K562 (cell line): Measurements from ENCODE around the gene ALDH5A1. TPM values are rescaled to one million over a fixed set of nuclear protein-coding genes. Genes with fewer than 3 reads are reported as not detected.
A peak's percentile ranks its signal among the peaks of the same experiment; 100 is the strongest.

ENCODE experiments used
- ATAC-seq: fragments of 200-7000 bp; cut with Tn5 transposase; 3 replicates; pipeline ENCODE4 v1.9.1; 2020; ENCODE audit warnings: moderate library complexity
- BruUV-seq: library from RNA; stranded (reverse); fragments of 400-500 nt; replicated peaks from 2 replicates; lab custom pipeline; 2021; lab: Mats Ljungman, UMichigan
- CTCF ChIA-PET: fragments of 300-600 bp; formaldehyde crosslinking; extraction: SDS; loops from one replicate; lab custom pipeline; 2021; ENCODE audit warnings: low intra/inter-chr PET ratio; lab: Yijun Ruan, JAX
- POLR2A ChIA-PET: fragments of 300-600, 350-650 bp; sonication (Branson Sonifier 250); formaldehyde crosslinking; extraction: SDS; loops from one replicate; lab custom pipeline; 2021; ENCODE audit warnings: antibody characterized with exemption, inconsistent platforms; lab: Yijun Ruan, JAX
- DNase-seq, 4 experiments: peaks; one replicate each; pipeline versions ENCODE4 v3.0.0 to v3.0.0-alpha.2; 2011 to 2018; ENCODE audit warnings: low spot score in 3 of 4, mixed read lengths in 3 of 4; ENCODE audit errors: extremely low read depth in 1 of 4
- FAIRE-seq: peaks from 2 replicates; lab custom pipeline; 2011; peaks lifted over from hg19 to GRCh38; lab: Jason Lieb, UNC
- H2AFZ ChIP-seq: 2 replicates; pipeline ENCODE4 v1.6.0; 2011; ENCODE audit warnings: low read depth, low read length, control low read depth, inconsistent platforms
- H3K27ac ChIP-seq: fragments of 200-600 bp; 3 replicates; pipeline ENCODE4 v1.8.0; 2011; ENCODE audit warnings: low read depth, mild to moderate bottlenecking, control low read depth, inconsistent platforms, low read length, moderate library complexity, mixed read lengths; ENCODE audit errors: extremely low read depth
- H3K27me3 ChIP-seq, 2 experiments: fragments of 300-600 bp in 1 of 2; 2 replicates in 1 of 2; 3 replicates in 1 of 2; pipeline versions ENCODE4 v1.6.0 to v1.8.0; 2011; ENCODE audit warnings: inconsistent platforms in 2 of 2, low read length in 2 of 2, mild to moderate bottlenecking in 1 of 2, mixed read lengths in 1 of 2, moderate library complexity in 1 of 2; ENCODE audit not compliant: control insufficient read depth in 2 of 2, insufficient read depth in 2 of 2
- H3K36me3 ChIP-seq: fragments of 300-600 bp; 3 replicates; pipeline ENCODE4 v1.8.0; 2011; ENCODE audit warnings: mild to moderate bottlenecking, low read length, inconsistent platforms; ENCODE audit not compliant: control insufficient read depth, insufficient read depth
- H3K4me1 ChIP-seq, 2 experiments: fragments of 200-600 bp in 1 of 2; replicated peaks in 1 of 2; 2 replicates in 1 of 2; 3 replicates in 1 of 2; pipeline versions ENCODE4 v1.5.1 to v1.8.0; 2011; ENCODE audit warnings: inconsistent platforms in 2 of 2, low read length in 2 of 2, mild to moderate bottlenecking in 1 of 2, mixed read lengths in 1 of 2, moderate library complexity in 1 of 2; ENCODE audit not compliant: control insufficient read depth in 2 of 2, insufficient read depth in 2 of 2
- H3K4me2 ChIP-seq: 2 replicates; pipeline ENCODE4 v1.6.1; 2011; ENCODE audit warnings: low read length, control low read depth, inconsistent platforms, mixed read lengths; ENCODE audit not compliant: insufficient read depth
- H3K4me3 ChIP-seq: fragments of 200-600 bp; sonication (generic), shearing (Covaris generic); 2 replicates; pipeline ENCODE4 v1.5.1; 2016; ENCODE audit warnings: control low read depth, inconsistent platforms
- H3K79me2 ChIP-seq: fragments of 200-600 bp; 3 replicates; pipeline ENCODE4 v1.8.0; 2011; ENCODE audit warnings: low read length, inconsistent platforms; ENCODE audit not compliant: control insufficient read depth, insufficient read depth
- H3K9ac ChIP-seq, 2 experiments: 2 replicates each; pipeline versions ENCODE4 v1.6.0 to v1.6.1; 2011; ENCODE audit warnings: low read depth in 2 of 2, low read length in 2 of 2, control low read depth in 1 of 2, inconsistent platforms in 1 of 2, mild to moderate bottlenecking in 1 of 2, mixed read lengths in 1 of 2; ENCODE audit not compliant: insufficient read depth in 1 of 2
- H3K9me1 ChIP-seq: one replicate; pipeline ENCODE4 v1.6.0; 2011; ENCODE audit warnings: inconsistent platforms, mild to moderate bottlenecking, low read length, moderate library complexity; ENCODE audit not compliant: control insufficient read depth, insufficient read depth
- H3K9me3 ChIP-seq: replicated peaks from 2 replicates; pipeline ENCODE4 v1.5.1; 2011; ENCODE audit warnings: low read depth, low read length, inconsistent platforms; ENCODE audit not compliant: control insufficient read depth, insufficient read depth
- H4K20me1 ChIP-seq: replicated peaks from 2 replicates; pipeline ENCODE4 v1.6.1; 2011; ENCODE audit warnings: low read length, inconsistent platforms, mixed read lengths; ENCODE audit not compliant: control insufficient read depth, insufficient read depth
- CEBPB ChIP-seq: fragments of 450-650 bp; IDR thresholded peaks from 2 replicates; pipeline ENCODE4 v1.6.1; 2016; ENCODE audit warnings: missing genetic modification characterization, missing compliant biosample characterization
- ETV1 ChIP-seq: fragments of 450-650 bp; conservative IDR thresholded peaks from 2 replicates; pipeline ENCODE4 v1.6.1; 2016; ENCODE audit warnings: missing genetic modification characterization, control low read depth, low read depth, missing compliant biosample characterization
- USF1 ChIP-seq: sonication (generic); formaldehyde crosslinking; IDR thresholded peaks from 2 replicates; pipeline ENCODE4 v1.9.0; 2022; ENCODE audit warnings: mild to moderate bottlenecking, missing genetic modification reagents
- YY1 ChIP-seq, 3 experiments: IDR thresholded peaks; 2 replicates each; pipeline ENCODE4 v1.6.1; 2011; ENCODE audit warnings: low read length in 2 of 3, mild to moderate bottlenecking in 2 of 3, moderate library complexity in 2 of 3, borderline replicate concordance in 1 of 3, control low read depth in 1 of 3, low read depth in 1 of 3; ENCODE audit not compliant: insufficient read depth in 3 of 3, insufficient replicate concordance in 2 of 3, control insufficient read depth in 1 of 3, insufficient read length in 1 of 3; ENCODE audit errors: extremely low read depth in 1 of 3
- WGBS: fragments of 100-300 bp; shearing (Covaris generic); methylation state at CpG from one replicate; pipeline ENCODE4 v1.1.6; 2016; ENCODE audit warnings: low coverage, mixed read lengths; ENCODE audit not compliant: insufficient coverage; ENCODE audit errors: missing lambda C conversion rate; 5-methylcytosine and 5-hydroxymethylcytosine counted together
- in situ Hi-C: fragments of 300-500 bp; cut with MboI; formaldehyde crosslinking; loops from 4 replicates; pipeline ENCODE4 v1.15.0; 2018; ENCODE audit warnings: inconsistent platforms, mixed read lengths
- intact Hi-C: fragments of 100-400 bp; cut with micrococcal nuclease; formaldehyde crosslinking; loops from 2 replicates; pipeline ENCODE4 v1.14.2; 2022
- polyA plus RNA-seq, 8 experiments: library from polyadenylated mRNA; depleted of rRNA in 4 of 8; stranded (reverse) in 5 of 8; unstranded in 3 of 8; fragments of >200 nt; fragmentation: Nextera tagmentation in 2 of 8; fragmentation: Illumina TruSeq in 1 of 8; extraction: Ambion mirVana in 2 of 8; extraction: Trizol in 1 of 8; gene quantifications; 2 replicates each; pipeline versions ENCODE4 v1.2.1 to v1.2.3, GENCODE V29; 2011 to 2014; ENCODE audit warnings: inconsistent platforms in 1 of 8, missing spikeins in 1 of 8
- total RNA-seq, 7 experiments: library from RNA; depleted of rRNA in 6 of 7; stranded (reverse); fragments of >200 nt in 6 of 7; fragmentation: Illumina TruSeq in 2 of 7; extraction: Trizol in 2 of 7; gene quantifications; 2 replicates each; pipeline versions ENCODE4 v1.2.1 to v1.2.3, GENCODE V29; 2011 to 2021; ENCODE audit warnings: low replicate concordance in 1 of 7

ALDH5A1 gene
- total and polyA plus RNA-seq, 9 of the 15 experiments (the other 6 are each of a cell fraction or from before 2014, with no cell fraction given), result 2.2 to 19.7 (median 9.5) TPM

GRCh38 chr6:24489881-24490280 lies 4.9 kb upstream of the ALDH5A1 start:
- intact Hi-C loops, result no loop called here
- peaks cover 12 to 16% of the 10 kb centered on the region in 2 experiments; a peak in 4 of 5 replicates for H3K4me1 ChIP-seq
- no peak for DNase-seq
- in situ Hi-C loops, result no loop called here
- no peaks in the 10 kb centered on the region; a peak in 1 of 5 replicates for H3K27me3 ChIP-seq
- 46% methylated on average over 2 of the region's 2 CpGs for WGBS
- POLR2A ChIA-PET, result interaction anchor here (0.7 kb wide), 1 partner anchor 12 kb away, joined by 3 read pairs; no protein-coding TSS in a partner anchor
- no peaks in the 10 kb centered on the region for H3K9me3 ChIP-seq
- TF ChIP-seq YY1 (IDR thresholded peaks at IDR 0.05; ENCODE audit: borderline replicate concordance in 1 of 3, control insufficient read depth in 1 of 3, extremely low read depth in 1 of 3, insufficient read depth in 3 of 3, insufficient read length in 1 of 3, insufficient replicate concordance in 2 of 3, low read depth in 1 of 3, low read length in 2 of 3) (no peak), ETV1 (tag) (no peak), USF1 (CRISPR knock-in tag) (no peak), CEBPB (tag) (peak; percentile 73)
- TF ChIP-seq, all 486 proteins: peak for 1
- Histone ChIP-seq H3K4me3 (no peak overlapping the region), H3K36me3 (no peaks in the 10 kb centered on the region), H3K9ac (no peak overlapping the region), H4K20me1 (no peaks in the 10 kb centered on the region), H3K27ac (no peak overlapping the region), H3K9me1 (no peaks in the 10 kb centered on the region), H3K79me2 (no peaks in the 10 kb centered on the region), H2AFZ (no peak overlapping the region), H3K4me2 (no peak overlapping the region)
- no peak for FAIRE-seq
- BruUV-seq, result no TSS peak
- CTCF ChIA-PET, result no interaction called here
- ATAC-seq, result no peak
